HepG2 (cell line): Measurements from ENCODE around the gene PRDM15. TPM values are rescaled to one million over a fixed set of nuclear protein-coding genes. Genes with fewer than 3 reads are reported as not detected.

Source experiments
- ATAC-seq: fragments of 200-7000 bp; cut with Tn5 transposase; 3 replicates; pipeline ENCODE4 v1.9.1; 2020; ENCODE audit warnings: mild to moderate bottlenecking, moderate library complexity
- BruUV-seq: library from RNA; stranded (reverse); fragments of 400-500 nt; replicated peaks from 2 replicates; lab custom pipeline; 2021; lab: Mats Ljungman, UMichigan
- CTCF ChIA-PET: fragments of 300-600 bp; formaldehyde crosslinking; extraction: SDS; loops from one replicate; lab custom pipeline; 2021; ENCODE audit warnings: low total read pairs, inconsistent platforms, low intra/inter-chr PET ratio; lab: Yijun Ruan, JAX
- POLR2A ChIA-PET: fragments of 350-600 bp; sonication (Branson Sonifier 250); formaldehyde crosslinking; loops from one replicate; lab custom pipeline; 2020; ENCODE audit warnings: antibody characterized with exemption, inconsistent platforms; lab: Yijun Ruan, JAX
- DNase-seq: peaks from one replicate; pipeline ENCODE4 v3.0.0-alpha.2; 2015; ENCODE audit warnings: low spot score
- FAIRE-seq: peaks from 3 replicates; lab custom pipeline; 2011; peaks lifted over from hg19 to GRCh38; lab: Jason Lieb, UNC
- H2AFZ ChIP-seq: one replicate; pipeline ENCODE4 v1.6.1; 2011; ENCODE audit warnings: low read length, inconsistent platforms
- H3K27ac ChIP-seq: fragments of 300-600 bp; 3 replicates; pipeline ENCODE4 v1.8.0; 2011; ENCODE audit warnings: mixed run types, mild to moderate bottlenecking, mixed read lengths, low read length, inconsistent platforms; ENCODE audit not compliant: insufficient read depth; ENCODE audit errors: extremely low read length
- H3K27me3 ChIP-seq, 2 experiments: fragments of 200-600 bp in 1 of 2; 2 replicates in 1 of 2; 3 replicates in 1 of 2; pipeline versions ENCODE4 v1.6.0 to v1.8.0; 2011; ENCODE audit warnings: low read length in 2 of 2, mild to moderate bottlenecking in 2 of 2, moderate library complexity in 2 of 2, inconsistent platforms in 1 of 2; ENCODE audit not compliant: insufficient read depth in 2 of 2, control insufficient read depth in 1 of 2
- H3K36me3 ChIP-seq, 2 experiments: fragments of 200-600 bp in 1 of 2; replicated peaks in 1 of 2; 2 replicates in 1 of 2; 3 replicates in 1 of 2; pipeline versions ENCODE4 v1.5.1 to v1.8.0; 2011; ENCODE audit warnings: low read length in 2 of 2, inconsistent platforms in 1 of 2; ENCODE audit not compliant: insufficient read depth in 2 of 2, control insufficient read depth in 1 of 2
- H3K4me1 ChIP-seq: 2 replicates; pipeline ENCODE4 v1.5.1; 2012; ENCODE audit warnings: low read length, inconsistent platforms; ENCODE audit not compliant: insufficient read depth
- H3K4me2 ChIP-seq: 2 replicates; pipeline ENCODE4 v1.6.0; 2011; ENCODE audit warnings: low read depth, low read length, inconsistent platforms
- H3K4me3 ChIP-seq, 3 experiments: fragments of 200-600 bp in 1 of 3; sonication (generic), shearing (Covaris generic) in 1 of 3; replicated peaks in 1 of 3; 2 replicates each; pipeline ENCODE4 v1.5.1; 2011 to 2016; ENCODE audit warnings: low read length in 3 of 3, inconsistent platforms in 2 of 3, low read depth in 2 of 3, mild to moderate bottlenecking in 2 of 3, control low read depth in 1 of 3, mixed read lengths in 1 of 3; ENCODE audit not compliant: insufficient read depth in 1 of 3
- H3K79me2 ChIP-seq: one replicate; pipeline ENCODE4 v1.6.1; 2011; ENCODE audit warnings: low read length, inconsistent platforms; ENCODE audit not compliant: insufficient read depth
- H3K9ac ChIP-seq: 2 replicates; pipeline ENCODE4 v1.6.0; 2011; ENCODE audit warnings: mild to moderate bottlenecking, low read depth, low read length, inconsistent platforms; ENCODE audit not compliant: insufficient read depth
- H3K9me3 ChIP-seq: 2 replicates; pipeline ENCODE4 v1.5.1; 2012; ENCODE audit warnings: mild to moderate bottlenecking, low read length
- H4K20me1 ChIP-seq: 2 replicates; pipeline ENCODE4 v1.6.0; 2011; ENCODE audit warnings: inconsistent platforms, mild to moderate bottlenecking, low read length, moderate library complexity; ENCODE audit not compliant: insufficient read depth
- AFF4 ChIP-seq: sonication (generic); formaldehyde crosslinking; IDR thresholded peaks from 2 replicates; pipeline ENCODE4 v1.4.0; 2020; ENCODE audit warnings: missing genetic modification reagents
- HOXA5 ChIP-seq: sonication (generic); formaldehyde crosslinking; IDR thresholded peaks from 2 replicates; pipeline ENCODE4 v1.4.0; 2020; ENCODE audit warnings: missing genetic modification reagents
- IKZF1 ChIP-seq: fragments of 450-650 bp; IDR thresholded peaks from 2 replicates; pipeline ENCODE4 v1.7.1; 2016
- MED8 ChIP-seq: sonication (generic); formaldehyde crosslinking; IDR thresholded peaks from 2 replicates; pipeline ENCODE4 v1.8.1; 2023; ENCODE audit warnings: mild to moderate bottlenecking, missing genetic modification reagents; ENCODE audit not compliant: insufficient replicate concordance
- NFE2L1 ChIP-seq: sonication (generic); formaldehyde crosslinking; IDR thresholded peaks from 2 replicates; pipeline ENCODE4 v1.4.0; 2020; ENCODE audit warnings: missing genetic modification reagents, mild to moderate bottlenecking, borderline replicate concordance
- RFX1 ChIP-seq: fragments of 450-650 bp; IDR thresholded peaks from 2 replicates; pipeline ENCODE4 v1.6.1; 2017
- RXRA ChIP-seq: sonication (generic); formaldehyde crosslinking; IDR thresholded peaks from 2 replicates; pipeline ENCODE4 v1.5.1; 2020; ENCODE audit warnings: missing genetic modification reagents
- TBL1XR1 ChIP-seq: fragments of 150-350 bp; IDR thresholded peaks from 2 replicates; pipeline ENCODE4 v1.6.1; 2014; ENCODE audit warnings: borderline replicate concordance, low read length; ENCODE audit not compliant: partially characterized antibody
- TOE1 ChIP-seq: sonication (generic); formaldehyde crosslinking; IDR thresholded peaks from 2 replicates; pipeline ENCODE4 v1.4.0; 2020; ENCODE audit warnings: mild to moderate bottlenecking, missing genetic modification reagents
- ZHX2 ChIP-seq, 2 experiments: sonication (generic) in 1 of 2; formaldehyde crosslinking in 1 of 2; IDR thresholded peaks; 2 replicates each; pipeline versions ENCODE4 v1.6.1 to v1.9.0; 2014 to 2022; ENCODE audit warnings: antibody characterized with exemption in 1 of 2, borderline replicate concordance in 1 of 2, inconsistent platforms in 1 of 2, low read depth in 1 of 2, missing genetic modification reagents in 1 of 2
- ZNF10 ChIP-seq: sonication (generic); formaldehyde crosslinking; IDR thresholded peaks from 2 replicates; pipeline ENCODE4 v1.4.0; 2020; ENCODE audit warnings: mild to moderate bottlenecking, low read depth, missing genetic modification reagents, borderline replicate concordance
- ZNF484 ChIP-seq: sonication (generic); formaldehyde crosslinking; IDR thresholded peaks from 2 replicates; pipeline ENCODE4 v1.5.1; 2020; ENCODE audit warnings: mild to moderate bottlenecking, low read depth, missing genetic modification reagents, borderline replicate concordance
- ZNF572 ChIP-seq: sonication (generic); formaldehyde crosslinking; IDR thresholded peaks from 2 replicates; pipeline ENCODE4 v1.5.1; 2020; ENCODE audit warnings: mild to moderate bottlenecking, missing genetic modification reagents
- ZNF652 ChIP-seq: IDR thresholded peaks from 2 replicates; pipeline ENCODE4 v1.6.1; 2016; ENCODE audit warnings: low read depth, borderline replicate concordance
- ZNF790 ChIP-seq: sonication (generic); formaldehyde crosslinking; IDR thresholded peaks from 2 replicates; pipeline ENCODE4 v1.8.0; 2022; ENCODE audit warnings: missing genetic modification reagents, mild to moderate bottlenecking, borderline replicate concordance
- WGBS: methylation state at CpG from one replicate; pipeline ENCODE4 v1.1.6; 2017; ENCODE audit warnings: low lambda C conversion rate; 5-methylcytosine and 5-hydroxymethylcytosine counted together
- in situ Hi-C: cut with HindIII; loops from 2 replicates; pipeline ENCODE4 v1.10.0; 2017; ENCODE audit warnings: low pct_unique_long_range_greater_than_20kb; ENCODE audit not compliant: extremely low pct_ligation_motif_present
- intact Hi-C: fragments of 100-400 bp; cut with micrococcal nuclease; formaldehyde crosslinking; loops from one replicate; pipeline ENCODE4 v1.10.0; 2022; ENCODE audit not compliant: unreplicated experiment
- polyA plus RNA-seq, 8 experiments: library from polyadenylated mRNA; depleted of rRNA in 3 of 8; stranded (reverse) in 7 of 8; unstranded in 1 of 8; fragments of >200 nt; fragmentation: Illumina TruSeq in 4 of 8; extraction: Trizol in 4 of 8; gene quantifications; 2 replicates each; pipeline versions ENCODE4 v1.2.1 to v1.2.3, GENCODE V29; 2011 to 2016; ENCODE audit warnings: low read depth in 4 of 8, missing spikeins in 1 of 8, mixed read lengths in 1 of 8; ENCODE audit not compliant: insufficient read depth in 1 of 8
- total RNA-seq, 5 experiments: library from RNA; depleted of rRNA; stranded (reverse); fragments of >200 nt; fragmentation: Illumina TruSeq; extraction: Trizol; gene quantifications; 2 replicates each; pipeline ENCODE4 v1.2.3, GENCODE V29; 2016; ENCODE audit warnings: low read depth in 1 of 5

PRDM15 gene
- total and polyA plus RNA-seq, 2 of the 13 experiments (the other 11 are each of a cell fraction or from before 2014, with no cell fraction given), result 4.0 to 6.9 TPM

GRCh38 chr21:41839387-41840000, 39.6 kb downstream of the PRDM15 start:
- 96% methylated on average over 21 of the region's 21 CpGs for WGBS
- ChIA-PET POLR2A (no interaction called here), CTCF (no interaction called here)
- DNase-seq (no peak), FAIRE-seq (no peak), ATAC-seq (no peak)
- BruUV-seq, result no TSS peak
- Histone ChIP-seq H3K9ac (no peak overlapping the region), H4K20me1 (no peaks in the 10 kb centered on the region), H3K27me3 (no peaks in the 10 kb centered on the region), H3K4me1 (no peaks in the 10 kb centered on the region), H3K79me2 (no peaks in the 10 kb centered on the region), H2AFZ (no peak overlapping the region), H3K27ac (no peak overlapping the region), H3K36me3 (peaks cover 4 to 43% of the 10 kb centered on the region in 2 experiments; a peak in 4 of 5 replicates), H3K4me2 (no peak overlapping the region), H3K9me3 (peaks cover 9% of the 10 kb centered on the region), H3K4me3 (no peak overlapping the region)
- intact Hi-C loops, result no loop called here
- in situ Hi-C loops, result no loop called here
- TF ChIP-seq ZNF572 (CRISPR knock-in tag) (no peak), NFE2L1 (no peak), ZNF652 (CRISPR knock-in tag) (no peak), MED8 (CRISPR knock-in tag) (no peak), ZNF484 (CRISPR knock-in tag) (no peak), TOE1 (CRISPR knock-in tag) (no peak), ZNF790 (no peak), ZHX2 (IDR thresholded peaks at IDR 0.05; ENCODE audit: low read depth) (no peak), ZHX2 (CRISPR knock-in tag; IDR thresholded peaks at IDR 0.05; ENCODE audit: borderline replicate concordance) (no peak), RFX1 (no peak), IKZF1 (no peak), AFF4 (no peak), ZNF10 (CRISPR knock-in tag) (no peak), HOXA5 (CRISPR knock-in tag) (no peak), RXRA (no peak), TBL1XR1 (no peak)
